GM12864 (cell line): Measurements from ENCODE around the gene BTG3.

Experiments
- DNase-seq: peaks from one replicate; pipeline ENCODE4 v3.0.0-alpha.2; 2011; ENCODE audit warnings: low read depth
- H3K4me3 ChIP-seq: 2 replicates; pipeline ENCODE4 v1.5.1; 2011; ENCODE audit warnings: mild to moderate bottlenecking, low read depth, low read length, control low read depth
- CTCF ChIP-seq: IDR thresholded peaks from 2 replicates; pipeline ENCODE4 v1.5.1; 2011; ENCODE audit warnings: low read depth, mild to moderate bottlenecking, moderate library complexity, low read length, control low read depth, inconsistent platforms; ENCODE audit errors: missing control alignments

The BTG3 gene

GRCh38 chr21:17577701-17578100 lies 35.0 kb downstream of the BTG3 start:
- TF ChIP-seq CTCF, result no peak
- no peak for DNase-seq

GRCh38 chr21:17576080-17576835 lies 36.4 kb downstream of the BTG3 start:
- DNase-seq, result no peak
- TF ChIP-seq CTCF, result no peak
- no peak overlapping the region for H3K4me3 ChIP-seq

More at GRCh38 chr21:17577701-17578100, 35.0 kb downstream of the BTG3 start:
- H3K4me3 ChIP-seq, result no peak overlapping the region

- no peak overlapping the region for H3K4me3 ChIP-seq
- DNase-seq, result no peak
- no peak for TF ChIP-seq CTCF
Observed at GRCh38 chr21:17575076-17575475, 37.6 kb downstream of the BTG3 start.

GRCh38 chr21:17572431-17572830 lies 40.3 kb downstream of the BTG3 start:
- no peak for TF ChIP-seq CTCF
- DNase-seq, result no peak
- no peak overlapping the region for H3K4me3 ChIP-seq

GRCh38 chr21:17570786-17571185 lies 41.9 kb downstream of the BTG3 start:
- no peak for TF ChIP-seq CTCF
- H3K4me3 ChIP-seq, result no peak overlapping the region
- DNase-seq, result no peak

GRCh38 chr21:17560377-17561025 lies 52.2 kb downstream of the BTG3 start:
- DNase-seq, result no peak
- H3K4me3 ChIP-seq, result no peak overlapping the region
- TF ChIP-seq CTCF, result no peak
